ENCODE data around the gene CCDC181. TPM values are rescaled to one million over a fixed set of nuclear protein-coding genes. Genes with fewer than 3 reads are reported as not detected.
"Not testable (repeated sequence)": the region's sequence is repeated elsewhere in the genome, so short reads cannot be mapped to it uniquely, and the experiment has no call there.

The CCDC181 gene
- total RNA-seq, 1 donor from 2014 or later: 0.86 TPM

DNA sequence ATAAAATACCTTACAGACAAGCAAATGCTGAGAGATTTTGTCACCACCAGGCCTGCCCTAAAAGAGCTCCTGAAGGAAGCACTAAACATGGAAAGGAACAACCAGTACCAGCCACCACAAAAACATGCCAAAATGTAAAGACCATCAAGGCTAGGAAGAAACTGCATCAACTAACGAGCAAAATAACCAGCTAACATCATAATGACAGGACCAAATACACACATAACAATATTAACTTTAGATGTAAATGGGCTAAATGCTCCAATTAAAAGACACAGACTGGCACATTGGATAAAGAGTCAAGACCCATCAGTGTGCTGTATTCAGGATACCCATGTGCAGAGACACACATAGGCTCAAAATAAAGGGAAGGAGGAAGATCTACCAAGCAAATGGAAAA is 24.7 kb downstream of the CCDC181 start:
- DNase-seq (ENCODE audit: low read depth, low spot score): not testable (repeated sequence)

DNA sequence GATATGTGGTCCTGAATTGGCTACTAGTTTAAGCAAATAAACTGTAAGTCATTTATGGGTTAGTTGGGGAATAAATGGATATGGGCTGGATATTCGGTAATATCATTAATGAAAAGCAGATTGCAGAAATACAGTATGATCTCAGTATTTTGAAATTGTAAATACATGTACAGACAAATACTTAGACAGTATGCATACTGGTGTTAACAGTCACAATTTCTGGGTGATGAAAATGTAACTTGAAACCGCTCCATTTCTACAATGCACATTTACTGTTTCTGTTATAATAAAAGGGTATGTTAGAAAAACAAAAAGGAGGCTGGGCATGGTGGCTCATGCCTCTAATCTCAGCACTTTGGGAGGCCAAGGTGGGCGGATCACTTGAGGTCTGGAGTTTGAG is 31.3 kb downstream of the CCDC181 start:
- no peak for DNase-seq (ENCODE audit: low read depth, low spot score)

DNA sequence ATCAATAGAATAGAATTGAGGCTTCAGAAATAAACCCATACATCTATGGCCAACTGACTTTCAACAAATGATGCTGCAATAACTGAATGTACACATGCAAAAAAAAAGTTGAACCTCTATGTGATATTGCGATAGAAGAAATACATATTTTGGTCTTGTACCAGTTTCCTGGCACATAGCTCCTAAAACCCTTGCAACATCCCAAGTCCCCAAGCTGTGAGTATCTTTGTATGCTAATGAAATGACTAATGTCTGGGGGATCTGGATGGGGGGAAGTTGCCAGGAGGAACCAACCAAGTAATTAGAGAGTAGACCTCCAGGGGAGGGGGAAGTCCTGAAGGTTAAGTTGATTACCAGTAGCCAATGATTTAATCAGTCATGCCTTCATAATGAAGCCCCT is 34.9 kb downstream of the CCDC181 start:
- DNase-seq (ENCODE audit: low read depth, low spot score): no peak

DNA sequence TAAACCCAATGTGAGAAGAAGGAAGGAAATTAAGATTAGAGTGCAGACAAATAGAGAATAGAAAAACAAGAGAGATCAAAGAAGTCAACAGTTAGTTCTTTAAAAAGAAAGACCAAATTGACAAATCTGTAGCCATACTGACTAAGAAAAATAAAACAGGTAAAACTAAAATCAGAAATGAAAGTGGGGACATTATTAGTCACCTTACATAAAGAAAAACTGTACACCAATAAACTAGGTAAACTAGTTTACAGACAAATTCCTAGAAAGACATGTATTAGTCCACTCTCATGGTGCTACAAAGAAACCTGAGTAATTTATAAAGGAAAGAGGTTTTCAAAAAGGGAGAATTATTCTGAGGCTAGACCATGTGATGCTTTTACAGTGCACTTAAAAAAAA is 37.0 kb downstream of the CCDC181 start:
- DNase-seq (ENCODE audit: low read depth, low spot score): no peak

DNA sequence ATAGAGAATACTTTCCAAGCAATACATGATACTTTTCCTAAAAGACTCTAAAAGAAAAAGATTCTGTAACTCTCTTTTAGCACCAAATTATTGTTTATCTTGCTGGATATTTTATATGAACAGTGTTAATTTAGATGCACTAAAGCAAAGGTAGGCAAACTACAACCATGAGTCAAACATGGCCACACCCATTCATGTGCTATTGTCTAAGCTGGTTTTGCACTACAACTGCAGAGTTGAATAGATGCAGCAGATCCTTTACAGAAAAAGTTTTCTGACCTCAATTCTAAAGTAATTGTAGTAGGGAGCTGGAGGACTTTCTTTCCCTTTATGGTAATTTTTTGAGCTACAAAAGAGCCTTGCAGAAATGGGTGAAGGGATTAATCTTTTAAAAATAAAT is 39.9 kb downstream of the CCDC181 start:
- DNase-seq (ENCODE audit: low read depth, low spot score): no peak

DNA sequence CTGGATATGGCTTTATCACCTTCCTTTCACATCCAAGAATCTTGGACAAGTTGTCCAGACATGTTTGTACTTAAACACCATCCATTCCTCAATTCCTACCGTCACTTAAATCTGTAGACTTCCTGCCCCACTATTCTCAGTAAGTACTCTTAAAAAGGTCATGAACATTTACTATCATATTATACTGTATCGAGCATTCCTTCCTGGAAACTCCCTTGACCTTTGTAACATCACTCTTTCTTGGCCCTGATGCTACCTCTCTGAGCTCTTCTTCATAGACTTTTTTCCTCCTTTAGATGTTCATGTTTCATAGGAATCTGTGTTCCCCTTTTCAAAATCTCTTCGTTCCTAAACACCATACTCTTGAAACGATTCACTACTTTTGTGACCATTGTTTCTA is 43.8 kb downstream of the CCDC181 start:
- no peak for DNase-seq (ENCODE audit: low read depth, low spot score)

DNA sequence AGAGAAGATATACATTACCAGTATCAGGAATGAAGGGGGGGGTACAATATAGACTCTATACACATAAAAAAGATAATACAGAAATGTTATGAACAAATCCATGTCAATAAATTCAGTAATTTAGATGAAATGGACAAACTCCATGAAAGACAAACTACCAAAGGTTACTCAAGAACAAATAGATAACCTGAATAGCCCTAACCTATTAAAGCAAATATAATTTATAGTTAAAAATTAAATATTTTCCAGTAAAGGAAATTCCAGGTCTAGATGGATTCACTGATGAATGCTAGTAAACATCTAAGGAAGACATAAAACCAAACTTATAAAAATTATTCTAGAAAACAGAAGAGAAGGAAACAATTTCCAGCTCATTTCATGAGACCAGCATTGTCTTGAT is 46.1 kb downstream of the CCDC181 start:
- DNase-seq (ENCODE audit: low read depth, low spot score): no peak

DNA sequence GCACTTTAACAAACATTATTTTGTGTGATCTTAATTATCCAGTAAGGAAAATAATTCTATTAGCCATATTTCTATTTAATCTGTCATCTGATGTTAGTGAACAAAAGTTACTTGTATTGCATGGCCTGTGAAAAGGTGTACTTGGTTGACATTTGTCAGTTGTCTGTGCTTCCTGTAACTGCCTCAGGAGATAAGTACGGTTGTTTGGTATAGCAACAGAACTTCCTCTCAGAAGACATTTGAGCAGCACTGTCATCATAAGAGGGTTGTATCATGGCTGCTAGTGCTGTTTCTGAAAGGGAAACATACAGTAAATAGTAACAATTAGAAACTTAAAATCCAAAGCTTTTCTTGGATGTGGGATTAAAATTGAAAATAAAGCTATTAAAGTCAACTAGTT is 55.9 kb downstream of the CCDC181 start:
- DNase-seq (ENCODE audit: low read depth, low spot score): no peak

DNA sequence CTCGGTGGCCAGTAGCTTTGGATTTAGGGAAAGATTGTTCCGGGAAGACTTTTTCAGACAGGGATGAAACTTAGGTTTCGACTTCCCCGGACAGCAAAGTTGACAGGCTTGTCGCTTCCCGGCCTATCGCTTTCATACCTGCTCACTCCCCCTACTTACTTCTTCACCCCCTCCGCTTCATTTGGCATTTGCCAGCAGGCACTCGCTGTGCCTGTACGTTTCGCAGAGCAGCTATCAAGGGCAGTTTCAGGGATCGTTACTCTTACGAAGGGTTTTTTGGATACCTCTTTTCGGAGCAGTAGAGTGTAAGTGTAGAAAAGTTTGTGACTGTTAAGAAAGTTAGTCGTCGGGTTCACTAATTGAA is 58.9 kb downstream of the CCDC181 start:
- no peak for DNase-seq (ENCODE audit: low read depth, low spot score)

DNA sequence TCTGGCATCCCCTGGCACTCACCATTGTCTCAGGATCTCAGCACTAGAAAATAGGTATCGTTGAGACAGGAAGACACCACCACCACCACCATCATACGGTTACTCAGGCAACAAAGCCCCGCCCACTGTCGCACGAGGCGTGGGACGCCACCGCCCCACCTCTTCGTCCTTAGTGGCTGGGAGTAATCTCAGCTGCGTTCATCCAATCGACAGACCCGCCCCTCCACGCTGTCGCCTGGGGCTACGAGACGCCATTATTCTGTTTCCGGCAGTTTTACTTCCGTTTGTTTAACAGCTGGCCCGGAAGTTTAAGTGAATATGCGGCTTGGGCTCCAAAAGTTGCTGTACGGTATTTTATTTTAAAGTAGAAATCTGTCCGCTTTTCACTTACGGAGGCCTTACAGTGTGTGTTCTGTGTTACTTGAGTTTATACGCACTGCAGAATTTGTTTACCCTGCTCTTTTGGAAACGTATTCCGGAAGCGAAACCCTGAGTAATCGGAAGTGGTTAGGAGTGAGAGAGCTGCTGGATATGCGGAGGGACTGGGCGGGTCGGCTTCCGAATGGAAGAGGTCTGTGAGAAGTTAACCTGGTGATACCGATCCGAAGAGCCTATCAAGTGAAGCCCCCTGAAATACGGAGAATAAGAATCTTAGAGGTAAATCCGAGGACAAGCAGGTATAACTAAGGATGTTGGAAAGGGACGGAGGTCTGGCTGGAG is 59.4 kb downstream of the CCDC181 start, which contains the start of the genes BLZF1 and NME7:
TSS of gene BLZF1 (plus strand) at position 510 of the 720 bp plus-strand sequence. CDS start 1,328 bp downstream, outside the sequence.
TSS of gene NME7 (minus strand) at position 112 of the 720 bp plus-strand sequence. CDS start at position 25, 87 bp downstream.
- DNase-seq (ENCODE audit: low read depth, low spot score): peak; percentile 93

DNA sequence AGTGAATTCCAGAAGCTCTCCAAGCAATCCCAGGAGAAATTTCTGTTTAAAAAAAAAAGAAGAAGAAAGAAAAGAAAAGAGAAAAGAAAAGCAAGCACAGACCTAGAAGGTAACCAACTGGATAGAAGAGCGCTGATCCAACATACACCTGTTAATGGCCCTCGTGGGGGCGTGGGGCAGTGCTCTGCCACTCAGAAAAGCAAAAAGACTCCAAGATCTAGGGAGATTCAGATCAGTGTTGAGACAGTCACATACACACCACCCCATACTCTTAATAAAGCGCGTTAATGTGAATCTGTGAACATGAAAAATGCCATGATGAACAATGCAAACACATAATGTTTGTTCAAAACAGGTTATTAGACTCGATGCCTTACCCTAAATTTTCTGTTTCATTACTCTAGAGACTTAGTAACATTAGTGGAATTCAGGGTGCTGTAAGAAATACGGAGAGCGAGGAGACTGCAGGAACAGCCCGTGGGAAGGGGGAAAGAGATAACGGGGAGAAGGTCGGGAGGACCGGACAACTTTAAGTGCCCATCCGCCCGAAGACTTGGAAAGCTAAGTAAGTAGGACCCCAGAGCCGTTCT is 60.1 kb downstream of the CCDC181 start:
- no peak for DNase-seq (ENCODE audit: low read depth, low spot score)

DNA sequence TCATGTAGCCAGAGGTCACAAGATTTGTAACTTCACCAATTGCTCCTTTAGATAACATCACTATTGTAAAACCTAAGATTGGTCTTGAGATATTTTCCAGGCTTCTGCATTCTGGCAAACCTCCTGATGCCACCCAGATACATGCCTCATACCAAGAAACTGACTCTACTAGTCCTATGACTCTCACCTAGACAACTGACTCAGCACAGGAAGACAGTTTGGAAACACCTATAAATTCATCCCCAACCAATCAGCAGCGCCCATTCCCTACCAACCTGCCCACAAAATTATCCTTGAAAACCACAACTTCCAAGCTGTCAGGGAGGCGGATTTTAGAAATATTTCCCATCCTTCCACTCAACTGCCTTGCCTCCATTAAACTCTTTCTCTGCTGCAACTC is 62.3 kb downstream of the CCDC181 start:
- no peak for DNase-seq (ENCODE audit: low read depth, low spot score)

DNA sequence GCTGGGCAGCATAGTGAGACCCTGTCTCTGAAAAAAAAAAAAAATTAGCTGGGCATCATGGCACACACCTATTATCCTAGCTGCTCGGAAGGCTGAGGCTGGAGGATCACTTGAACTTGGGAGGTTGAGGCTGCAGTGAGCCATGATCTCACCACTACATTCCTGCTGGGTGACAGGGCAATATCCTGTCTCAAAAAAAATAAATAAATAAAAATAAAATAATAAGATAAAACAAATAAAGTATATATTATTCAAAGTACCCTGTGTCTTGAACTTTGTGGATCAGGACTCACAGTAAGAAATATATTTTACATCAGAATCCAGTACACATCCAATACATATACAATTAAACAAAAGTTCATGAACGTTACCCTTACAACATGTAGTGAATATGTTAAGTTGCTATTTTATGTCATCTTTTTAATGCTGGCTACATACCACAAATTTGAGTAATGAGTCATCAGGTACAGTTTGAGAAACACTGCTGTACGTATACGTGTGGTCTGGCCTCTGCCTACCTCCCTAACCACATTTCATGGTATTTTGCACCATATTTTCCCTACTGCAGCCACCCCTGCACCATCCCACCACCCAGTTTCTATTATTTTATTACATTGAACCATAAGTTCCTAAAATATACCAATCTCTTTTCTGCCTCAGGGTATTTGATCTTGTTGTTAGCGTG is 64.1 kb downstream of the CCDC181 start:
- DNase-seq (ENCODE audit: low read depth, low spot score): no peak

DNA sequence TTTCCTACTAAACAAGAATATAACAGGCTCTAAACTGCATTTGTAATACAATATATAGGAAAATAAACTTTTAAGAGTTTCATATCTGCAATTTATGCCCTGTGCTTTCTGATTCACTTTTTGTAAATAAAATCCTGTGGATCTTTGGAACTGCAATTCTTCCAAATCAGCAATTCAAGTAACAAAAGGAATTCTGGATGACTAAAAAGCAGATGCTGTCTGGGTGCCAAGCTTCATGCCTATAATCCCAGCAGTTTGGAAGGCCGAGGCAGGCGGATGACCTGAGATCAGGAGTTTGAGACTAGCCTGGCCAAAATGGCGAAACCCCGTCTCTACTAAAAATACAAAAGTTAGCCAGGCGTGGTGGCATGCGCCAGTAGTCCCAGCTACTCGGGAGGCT is 66.0 kb downstream of the CCDC181 start:
- no peak for DNase-seq (ENCODE audit: low read depth, low spot score)

DNA sequence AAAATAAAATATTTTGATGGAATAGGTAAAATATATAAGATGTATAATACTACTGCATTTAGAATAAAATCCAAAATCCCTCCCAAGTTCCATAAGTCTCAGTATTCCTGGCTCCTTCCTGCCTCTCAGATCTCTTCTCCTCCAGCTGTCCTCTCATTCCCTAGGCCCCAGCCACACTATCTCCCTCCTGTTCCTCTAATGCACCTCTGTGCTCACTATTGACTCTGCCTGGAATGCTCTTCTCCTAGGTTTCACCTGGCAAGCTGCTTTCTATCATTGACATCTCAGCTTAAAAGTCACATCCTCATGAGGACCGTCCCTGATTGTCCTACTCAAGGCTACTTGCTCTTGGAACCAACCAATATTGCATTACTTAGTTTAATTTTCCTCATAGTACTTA is 66.9 kb downstream of the CCDC181 start:
- DNase-seq (ENCODE audit: low read depth, low spot score): no peak

DNA sequence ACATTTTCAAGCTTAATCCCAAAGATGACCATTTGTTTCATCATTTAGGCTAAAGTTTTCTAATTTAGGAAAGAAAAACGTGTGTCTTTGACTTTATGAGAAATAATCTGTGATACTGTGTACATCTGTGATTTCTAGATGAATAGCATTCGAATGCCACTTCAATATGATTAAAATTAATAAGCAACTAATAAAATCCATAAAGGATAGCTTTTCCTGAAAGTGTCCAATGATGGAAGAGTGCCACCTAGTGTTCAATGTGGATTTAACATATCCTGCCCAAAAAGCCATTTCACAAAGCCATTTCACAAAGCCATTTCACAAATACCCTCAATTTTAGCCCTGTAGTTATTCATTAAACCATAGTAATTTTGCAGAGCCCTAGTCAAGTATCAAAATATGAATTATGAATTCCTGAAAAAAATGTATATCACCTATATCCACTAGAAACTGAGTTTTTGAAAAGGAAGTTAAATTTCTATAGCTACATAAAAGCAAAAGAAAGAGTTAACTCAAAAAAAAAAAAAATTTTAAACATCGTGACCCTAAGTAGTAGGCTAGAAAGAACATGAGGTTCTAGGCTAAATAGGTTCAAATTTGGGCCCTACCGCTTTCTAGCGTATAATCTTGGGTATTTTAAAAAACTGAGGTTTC is 78.8 kb downstream of the CCDC181 start:
- DNase-seq (ENCODE audit: low read depth, low spot score): peak; percentile 29

DNA sequence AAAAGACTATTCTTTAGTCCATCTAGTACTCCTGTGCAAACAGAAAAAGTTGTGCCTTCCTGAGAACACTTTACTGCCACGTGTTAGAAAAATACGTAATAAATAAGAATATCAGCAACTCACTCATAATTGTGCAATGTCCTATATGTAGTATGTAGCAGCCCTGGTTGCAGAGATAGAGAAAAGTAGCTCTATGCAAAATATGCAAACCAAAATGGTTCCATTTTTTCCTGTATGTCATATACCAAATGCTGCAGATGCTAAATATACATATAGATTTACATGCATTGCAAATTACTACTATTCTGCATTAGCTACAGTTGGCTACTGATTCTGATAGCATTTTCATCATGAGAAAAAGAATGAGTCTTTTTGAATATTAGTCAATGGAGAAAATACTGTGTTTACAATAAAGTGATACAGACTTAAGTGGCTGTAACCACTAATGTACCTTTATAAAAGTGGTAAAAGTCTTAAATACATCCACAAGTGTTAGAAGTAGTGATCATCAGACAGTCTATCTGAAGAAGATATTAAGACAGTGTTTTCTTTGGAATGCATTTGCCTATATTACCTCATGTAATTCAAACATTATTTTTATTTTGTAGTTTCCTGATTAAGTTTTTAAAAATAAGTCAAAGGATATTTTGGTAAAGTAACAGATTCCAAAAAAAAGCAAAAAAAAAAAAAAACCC is 79.4 kb downstream of the CCDC181 start:
- DNase-seq (ENCODE audit: low read depth, low spot score): no peak

DNA sequence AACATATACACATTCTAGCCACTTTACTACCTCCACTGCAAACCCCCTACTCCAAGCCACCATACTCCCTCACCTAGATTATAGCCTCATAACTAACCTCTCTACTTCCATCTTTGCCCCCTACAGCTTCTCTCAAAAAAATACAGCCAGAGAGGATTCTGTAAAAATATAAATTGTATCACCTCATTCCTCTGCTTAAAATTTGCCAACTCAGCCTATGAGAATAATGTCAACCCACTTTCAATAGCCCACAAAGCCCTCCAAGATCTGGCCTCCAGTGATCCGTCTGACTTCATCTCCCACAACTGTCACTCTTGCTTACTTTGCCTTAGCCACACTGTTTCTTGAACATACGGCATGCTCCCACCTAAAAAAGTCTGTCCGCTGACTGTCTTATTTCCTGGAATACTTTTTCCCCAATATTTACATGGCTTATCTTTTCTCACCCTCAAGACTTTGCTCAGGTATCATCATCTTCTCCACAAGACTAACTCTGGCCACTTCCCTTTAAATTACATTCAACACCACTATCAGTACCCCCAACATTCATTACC is 81.2 kb downstream of the CCDC181 start:
- DNase-seq (ENCODE audit: low read depth, low spot score): no peak

DNA sequence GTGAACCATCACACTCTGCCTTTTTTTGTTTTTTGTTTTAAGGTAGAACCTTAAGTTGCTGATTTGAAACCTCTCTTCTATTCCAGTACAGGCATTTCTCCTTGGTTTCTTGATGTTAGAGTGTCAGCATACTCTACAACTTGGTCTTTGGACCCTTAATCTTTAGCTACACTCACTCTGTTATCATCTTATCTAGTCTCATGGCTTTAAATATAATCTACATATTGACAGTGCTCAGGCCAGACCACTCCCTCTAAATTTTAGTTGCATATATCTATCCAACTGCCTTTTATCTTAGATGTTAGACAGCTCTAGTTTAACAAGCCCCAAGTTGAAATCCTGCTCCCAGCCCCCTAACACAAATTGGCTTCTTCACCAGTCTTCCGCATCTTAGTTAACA is 81.8 kb downstream of the CCDC181 start:
- no peak for DNase-seq (ENCODE audit: low read depth, low spot score)
